MM.1S (cell line): ENCODE measurements around the gene ITCH.

Experiments used
- CTCF ChIP-seq: fragments of 300-600 bp; sonication (generic); IDR thresholded peaks from 2 replicates; pipeline ENCODE4 v1.5.1; 2016; ENCODE audit warnings: antibody characterized with exemption, low read length, mixed read lengths
- EZH2 ChIP-seq: fragments of 300-600 bp; sonication (generic); optimal IDR thresholded peaks from 2 replicates; pipeline ENCODE3; 2017; ENCODE audit warnings: low read depth, mild to moderate bottlenecking, antibody characterized with exemption, low read length, mixed read lengths
- EZH2phosphoT487 ChIP-seq: fragments of 300-600 bp; sonication (generic); IDR thresholded peaks from 2 replicates; pipeline ENCODE4 v1.6.1; 2018; ENCODE audit warnings: antibody characterized with exemption, low read length

GRCh38 chr20:34485068-34485634 is 122.1 kb downstream of the ITCH start:
- TF ChIP-seq CTCF (no peak), EZH2 (no peak), EZH2phosphoT487 (no peak)
